NCI-H748 treated with DMSO at 0.1 percent for 48 hours (cell line): ENCODE results near the gene KRTAP4-5.
"Not testable (repeated sequence)": the region's sequence is repeated elsewhere in the genome, so short reads cannot be mapped to it uniquely, and the experiment has no call there.

ENCODE experiments used
- DNase-seq: peaks from one replicate; lab custom pipeline; 2025; lab: John Stamatoyannopoulos, UW

The KRTAP4-5 gene

GRCh38 chr17:41149652-41149985 is at the start of gene KRTAP4-5:
TSS of gene KRTAP4-5 (minus strand) at chr17:41149825. CDS start at chr17:41149767, 58 bp downstream.
- DNase-seq, result no peak

- no peak for DNase-seq
Observed at GRCh38 chr17:41196068-41196467, 46.4 kb upstream of the KRTAP4-5 start.

- no peak for DNase-seq
Observed at GRCh38 chr17:41190328-41190727, 40.7 kb upstream of the KRTAP4-5 start.

GRCh38 chr17:41189837-41190318 is 40.3 kb upstream of the KRTAP4-5 start, which contains the start of gene KRTAP9-1:
TSS of gene KRTAP9-1 (plus strand) at chr17:41189887. CDS start at chr17:41189887, 0 bp downstream.
- DNase-seq, result not testable (repeated sequence)

- no peak for DNase-seq
Observed at GRCh38 chr17:41186872-41187271, 37.2 kb upstream of the KRTAP4-5 start.

GRCh38 chr17:41185001-41185400 is 35.4 kb upstream of the KRTAP4-5 start:
- no peak for DNase-seq

- DNase-seq, result no peak
Observed at GRCh38 chr17:41184480-41184961, 34.9 kb upstream of the KRTAP4-5 start, which contains the start of gene KRTAP4-1. TSS of gene KRTAP4-1 (minus strand) at chr17:41184911. CDS start at chr17:41184854, 57 bp downstream.

GRCh38 chr17:41178843-41179616 is 29.4 kb upstream of the KRTAP4-5 start:
- DNase-seq, result no peak

GRCh38 chr17:41178341-41178740 is 28.7 kb upstream of the KRTAP4-5 start:
- DNase-seq, result no peak

- no peak for DNase-seq
Observed at GRCh38 chr17:41177727-41178271, 28.2 kb upstream of the KRTAP4-5 start, which contains the start of gene KRTAP4-2. TSS of gene KRTAP4-2 (minus strand) at chr17:41178221. CDS start at chr17:41178164, 57 bp downstream.

GRCh38 chr17:41176744-41177387 is 27.2 kb upstream of the KRTAP4-5 start:
- no peak for DNase-seq

- no peak for DNase-seq
Observed at GRCh38 chr17:41171886-41172285, 22.3 kb upstream of the KRTAP4-5 start.

GRCh38 chr17:41168121-41168520 is 18.5 kb upstream of the KRTAP4-5 start, which contains the start of gene KRTAP4-3:
TSS of gene KRTAP4-3 (minus strand) at chr17:41168221. CDS start at chr17:41168172, 49 bp downstream.
- DNase-seq, result no peak

GRCh38 chr17:41167561-41167960 is 17.9 kb upstream of the KRTAP4-5 start:
- DNase-seq, result no peak

GRCh38 chr17:41163828-41164227 is 14.2 kb upstream of the KRTAP4-5 start:
- DNase-seq, result no peak

- DNase-seq, result no peak
Observed at GRCh38 chr17:41160648-41161047, 11.0 kb upstream of the KRTAP4-5 start, which contains the start of gene KRTAP4-4. TSS of gene KRTAP4-4 (minus strand) at chr17:41160748. CDS start at chr17:41160691, 57 bp downstream.

GRCh38 chr17:41160190-41160589 is 10.6 kb upstream of the KRTAP4-5 start:
- DNase-seq, result not testable (repeated sequence)

- DNase-seq, result no peak
Observed at GRCh38 chr17:41153856-41154255, 4.2 kb upstream of the KRTAP4-5 start.

- no peak for DNase-seq
Observed at GRCh38 chr17:41151525-41151924, 1.9 kb upstream of the KRTAP4-5 start.

GRCh38 chr17:41150026-41150425 is 401 bp upstream of the KRTAP4-5 start:
- no peak for DNase-seq

- not testable (repeated sequence) for DNase-seq
Observed at GRCh38 chr17:41148971-41149651, 514 bp downstream of the KRTAP4-5 start.
